HG03342 (cell line): Measurements from ENCODE around the gene PTPRM.

ENCODE experiments used
- ATAC-seq: cut with Tn5 transposase; IDR thresholded peaks from one replicate; pipeline ENCODE4 v1.9.1; 2021; ENCODE audit warnings: mild to moderate bottlenecking, moderate library complexity; ENCODE audit not compliant: unreplicated experiment

Gene PTPRM

GRCh38 chr18:8140841-8141501 lies 573.9 kb downstream of the PTPRM start:
- ATAC-seq: no peak

GRCh38 chr18:8142131-8142711 lies 575.1 kb downstream of the PTPRM start:
- no peak for ATAC-seq

DNA sequence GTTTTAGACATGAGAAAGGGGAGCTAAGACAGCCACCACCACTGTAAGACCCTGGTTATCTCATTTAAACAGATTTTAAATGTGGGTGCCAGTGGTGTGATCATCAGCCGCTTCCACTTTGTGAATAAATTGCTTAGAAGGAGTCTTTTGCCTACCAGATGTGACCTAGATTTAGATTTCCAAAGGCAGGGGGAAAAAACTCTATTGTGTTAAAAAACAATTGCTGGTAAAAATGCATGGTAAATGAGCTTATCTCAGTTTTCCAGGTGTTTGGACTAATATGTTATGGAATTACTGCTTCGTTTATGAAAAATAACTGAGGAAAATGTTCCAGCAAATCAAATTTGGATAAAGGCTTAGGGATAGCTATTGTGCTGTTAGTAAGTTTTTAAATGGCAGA lies 575.8 kb downstream of the PTPRM start:
- no peak for ATAC-seq

GRCh38 chr18:8151181-8151580 lies 584.1 kb downstream of the PTPRM start:
- no peak for ATAC-seq

GRCh38 chr18:8153887-8154583 lies 586.9 kb downstream of the PTPRM start:
- ATAC-seq: no peak

DNA sequence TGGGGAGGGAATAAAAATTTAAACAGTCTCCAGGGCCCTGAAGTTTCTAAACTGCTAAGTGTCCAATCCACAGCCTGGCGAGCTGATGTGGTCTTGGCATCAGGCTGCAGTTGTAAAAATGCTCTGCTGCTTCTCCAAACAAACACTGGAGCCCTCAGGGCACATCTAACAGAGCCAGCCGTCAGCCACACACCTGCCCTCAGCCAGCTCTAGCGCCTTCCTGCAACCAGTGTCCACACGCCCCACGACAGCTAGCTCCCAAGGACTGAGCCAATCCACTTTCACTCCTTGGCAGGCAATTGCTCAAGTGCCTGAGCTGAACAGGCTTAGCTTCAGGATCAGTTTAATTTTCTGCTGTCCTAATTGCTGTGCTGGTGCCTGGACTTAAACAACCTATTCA lies 595.7 kb downstream of the PTPRM start:
- no peak for ATAC-seq

DNA sequence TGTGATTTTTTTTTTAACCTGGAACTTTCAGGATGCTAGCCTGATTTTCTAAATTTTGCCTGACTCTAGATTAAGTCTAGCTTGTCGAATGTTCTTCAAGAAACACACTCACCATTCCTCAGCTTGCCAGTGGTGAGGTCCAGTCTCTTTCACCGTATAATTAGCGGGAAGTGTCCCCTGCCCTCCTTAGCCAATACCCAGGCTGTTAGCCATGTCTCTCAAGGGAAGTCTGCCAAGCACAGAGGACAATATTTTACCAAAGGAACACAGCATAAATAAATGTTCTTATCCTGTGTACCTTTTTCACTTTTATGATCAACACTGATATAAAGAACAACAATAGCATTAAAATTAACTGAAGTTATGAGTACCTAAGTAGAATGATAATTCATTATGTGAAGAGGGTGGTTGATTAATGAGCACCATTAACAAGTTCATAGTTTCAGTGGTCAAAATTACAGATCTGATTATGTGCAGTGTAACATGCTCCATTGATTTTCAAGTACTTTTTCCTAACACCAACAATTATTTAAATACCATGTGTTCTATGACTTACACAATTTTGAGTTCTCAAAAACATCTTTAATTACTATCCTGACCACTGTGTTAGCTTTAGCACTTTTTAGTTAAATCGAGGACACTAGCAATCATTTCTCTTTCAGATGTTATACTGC lies 596.3 kb downstream of the PTPRM start:
- ATAC-seq: no peak

GRCh38 chr18:8165095-8165494 lies 598.0 kb downstream of the PTPRM start:
- no peak for ATAC-seq

DNA sequence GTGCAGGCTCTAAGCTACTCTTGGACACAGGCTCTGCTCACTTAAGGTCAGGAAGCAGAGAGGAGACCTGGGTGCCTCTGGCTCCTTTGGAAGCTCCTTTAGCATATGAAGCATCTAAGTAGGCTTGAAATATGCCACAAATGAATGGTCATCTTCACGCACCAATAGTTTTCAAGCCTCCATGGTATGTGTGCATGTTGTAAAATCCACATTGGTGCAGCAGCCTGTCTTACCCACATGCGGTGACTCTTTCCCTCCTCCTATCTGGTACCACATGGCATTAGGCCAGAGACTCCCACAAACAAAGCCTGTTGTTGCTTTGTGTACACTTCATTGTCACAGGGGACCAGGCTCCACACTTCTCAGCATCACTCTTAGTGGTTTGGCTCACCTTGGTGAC lies 599.9 kb downstream of the PTPRM start:
- ATAC-seq: no peak

GRCh38 chr18:8167673-8168072 lies 600.6 kb downstream of the PTPRM start:
- ATAC-seq: no peak

- ATAC-seq: no peak
Observed at GRCh38 chr18:8169722-8170121, 602.6 kb downstream of the PTPRM start.

- ATAC-seq: no peak
Observed at GRCh38 chr18:8174771-8175170, 607.7 kb downstream of the PTPRM start.

- no peak for ATAC-seq
Observed at GRCh38 chr18:8175501-8176061, 608.5 kb downstream of the PTPRM start.

- no peak for ATAC-seq
Observed at GRCh38 chr18:8176109-8176508, 609.0 kb downstream of the PTPRM start.

GRCh38 chr18:8176554-8176953 lies 609.4 kb downstream of the PTPRM start:
- ATAC-seq: no peak

DNA sequence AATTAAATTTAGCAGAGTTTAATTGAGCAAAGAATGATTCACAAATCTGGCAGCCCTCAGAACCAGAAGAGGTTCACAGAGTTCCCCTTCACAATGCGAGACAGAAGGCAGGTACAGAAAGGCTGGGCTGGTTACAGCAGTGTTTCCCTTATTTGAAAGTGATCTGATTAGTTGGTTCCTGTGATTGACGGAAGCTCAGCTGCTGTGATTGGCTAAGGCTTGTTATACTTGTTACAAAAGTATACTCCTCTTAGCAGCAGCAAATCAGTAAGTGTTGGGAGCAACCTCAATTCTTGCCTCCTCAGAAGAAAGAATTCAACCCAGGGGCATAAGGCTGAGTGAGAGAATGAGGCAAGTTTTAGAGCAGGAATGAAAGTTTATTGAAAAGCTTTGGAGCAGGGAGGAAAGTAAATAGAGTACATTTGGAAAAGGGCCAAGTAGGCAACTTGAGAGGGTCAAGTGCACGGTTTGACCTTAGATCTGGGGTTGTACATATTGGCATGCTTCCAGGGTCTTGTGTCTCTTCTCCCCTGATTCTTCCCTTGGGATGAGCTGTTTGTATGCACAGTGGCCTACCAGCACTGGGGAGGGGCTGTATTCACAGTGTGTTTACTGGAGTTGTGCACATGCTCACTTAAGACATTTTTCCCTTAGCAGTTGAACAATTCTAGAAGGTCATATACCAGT lies 610.4 kb downstream of the PTPRM start:
- no peak for ATAC-seq

GRCh38 chr18:8186413-8186812 lies 619.3 kb downstream of the PTPRM start:
- no peak for ATAC-seq

DNA sequence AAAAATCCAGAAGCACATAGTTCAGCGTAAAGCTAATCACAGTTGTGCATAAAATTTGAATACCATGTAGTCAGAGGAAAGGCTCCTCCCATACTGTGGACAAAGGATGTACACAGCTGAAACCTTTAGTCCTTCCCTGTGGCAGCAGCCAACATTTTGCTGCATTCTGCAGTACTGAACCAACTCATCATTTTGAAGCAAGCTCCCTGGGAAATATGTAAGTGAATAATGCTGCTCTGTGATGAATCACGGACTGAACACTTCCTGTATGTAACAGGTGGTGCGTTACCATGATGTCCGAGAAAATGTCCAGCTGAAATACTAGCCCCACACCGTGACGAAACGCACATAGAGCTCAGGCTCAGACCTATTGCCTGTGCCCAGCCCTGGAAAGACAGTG lies 621.1 kb downstream of the PTPRM start:
- ATAC-seq: no peak

- ATAC-seq: no peak
Observed at GRCh38 chr18:8190980-8191379, 623.9 kb downstream of the PTPRM start.

- ATAC-seq: no peak
Observed at GRCh38 chr18:8194431-8194830, 627.3 kb downstream of the PTPRM start.

GRCh38 chr18:8196238-8196637 lies 629.1 kb downstream of the PTPRM start:
- no peak for ATAC-seq
